GM12864 (cell line): Measurements from ENCODE around the gene EPS8L2.

ENCODE experiments used
- DNase-seq: peaks from one replicate; pipeline ENCODE4 v3.0.0-alpha.2; 2011; ENCODE audit warnings: low read depth
- H3K4me3 ChIP-seq: 2 replicates; pipeline ENCODE4 v1.5.1; 2011; ENCODE audit warnings: mild to moderate bottlenecking, low read depth, low read length, control low read depth
- CTCF ChIP-seq: IDR thresholded peaks from 2 replicates; pipeline ENCODE4 v1.5.1; 2011; ENCODE audit warnings: low read depth, mild to moderate bottlenecking, moderate library complexity, low read length, control low read depth, inconsistent platforms; ENCODE audit errors: missing control alignments

The EPS8L2 gene

DNA sequence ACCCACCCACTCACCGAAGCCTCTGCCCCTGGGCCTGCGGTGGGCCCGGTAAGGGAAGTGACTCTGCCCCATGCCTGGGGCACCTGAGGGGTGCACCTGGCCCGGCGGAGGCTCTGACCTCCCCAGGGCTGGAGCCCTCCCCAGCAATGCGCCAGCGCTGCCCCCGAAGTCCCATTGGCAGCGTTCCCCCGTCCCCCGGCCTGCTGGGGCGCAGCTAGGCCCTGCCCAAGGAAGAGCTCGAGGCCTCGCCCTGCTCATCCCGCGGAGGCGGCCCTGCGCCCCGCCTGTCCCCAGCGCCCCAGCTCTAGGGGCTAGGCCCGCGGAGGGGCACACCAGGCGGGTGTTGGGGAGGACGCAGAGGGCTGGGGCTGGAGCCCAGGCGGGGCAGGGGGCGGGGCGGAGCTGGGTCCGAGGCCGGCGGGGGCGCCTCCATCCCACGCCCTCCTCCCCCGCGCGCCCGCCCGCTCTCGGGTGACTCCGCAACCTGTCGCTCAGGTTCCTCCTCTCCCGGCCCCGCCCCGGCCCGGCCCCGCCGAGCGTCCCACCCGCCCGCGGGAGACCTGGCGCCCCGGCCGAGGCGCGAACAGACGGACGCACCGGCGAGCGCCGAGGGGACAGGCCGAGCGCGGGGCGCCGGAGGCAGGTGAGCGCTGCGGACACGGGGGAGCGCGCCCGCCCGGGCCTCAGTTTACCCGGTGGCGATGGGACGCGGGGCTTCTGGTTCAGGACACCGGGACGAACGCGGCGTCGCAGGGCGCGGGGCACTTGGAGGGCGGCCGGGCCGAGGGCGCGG lies at the start of gene EPS8L2:
TSS of gene EPS8L2 (plus strand) at position 586 of the 793 bp plus-strand sequence. CDS start 3,177 bp downstream, outside the sequence.
- no peak for TF ChIP-seq CTCF
- no peak for DNase-seq
- H3K4me3 ChIP-seq: no peak within 1 kb of the TSS; the same call in 1 of the 2 replicates

DNA sequence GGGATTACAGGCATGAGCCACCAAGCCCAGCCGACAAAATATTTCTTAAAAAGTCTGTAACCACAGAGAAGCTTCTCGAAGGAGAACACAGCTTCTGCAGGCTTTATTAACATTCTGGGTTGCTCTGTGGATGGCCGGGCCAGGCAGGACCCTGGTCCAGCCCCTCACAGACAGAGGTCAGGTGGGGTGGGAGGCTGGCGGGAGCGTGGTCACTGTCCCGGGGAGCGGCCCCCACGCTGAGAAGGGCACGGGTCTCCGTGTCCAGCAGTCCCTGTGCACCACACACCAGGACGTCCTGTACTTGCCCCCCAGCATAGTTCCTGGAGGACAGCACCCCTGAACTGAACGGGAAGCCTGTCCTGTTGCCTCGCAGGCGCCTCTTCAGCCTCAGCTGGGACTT lies 49.6 kb upstream of the EPS8L2 start:
- no peak for TF ChIP-seq CTCF

GRCh38 chr11:656866-657265 lies 49.2 kb upstream of the EPS8L2 start:
- no peak for DNase-seq
- no peak overlapping the region for H3K4me3 ChIP-seq
- TF ChIP-seq CTCF: no peak

More for the DNA sequence above, 49.6 kb upstream of the EPS8L2 start:
- DNase-seq: no peak
- H3K4me3 ChIP-seq: no peak overlapping the region

GRCh38 chr11:657691-658126 lies 48.3 kb upstream of the EPS8L2 start:
- H3K4me3 ChIP-seq: no peak overlapping the region
- no peak for TF ChIP-seq CTCF
- DNase-seq: no peak

GRCh38 chr11:659532-660085 lies 46.4 kb upstream of the EPS8L2 start:
- no peak overlapping the region; the same call in 1 of the 2 replicates for H3K4me3 ChIP-seq
- TF ChIP-seq CTCF: no peak
- DNase-seq: no peak

- no peak for DNase-seq
- TF ChIP-seq CTCF: no peak
- H3K4me3 ChIP-seq: no peak overlapping the region; the same call in 1 of the 2 replicates
Measured at GRCh38 chr11:660281-660680, 45.8 kb upstream of the EPS8L2 start.
